ENCODE data around the gene FRMD6.

Gene FRMD6

DNA sequence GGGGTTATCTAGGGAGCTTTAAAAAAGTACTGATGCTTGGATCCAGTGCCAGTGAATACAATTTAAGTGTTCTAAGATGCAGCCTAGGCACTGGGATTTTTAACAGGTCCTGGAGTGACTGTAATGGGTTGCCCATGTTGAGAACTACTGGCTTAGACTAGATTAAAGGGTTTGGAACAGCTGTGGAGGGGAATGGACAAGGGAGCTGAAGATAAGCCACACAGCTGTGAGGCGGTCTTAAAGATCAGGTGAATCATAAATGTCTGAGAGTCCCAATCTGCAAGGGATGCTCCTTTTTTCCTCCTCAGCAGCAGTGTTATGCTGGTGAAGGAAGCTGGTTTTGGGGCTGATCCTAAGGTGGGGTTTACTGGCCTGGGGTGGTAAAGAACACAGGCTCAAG lies 35.5 kb upstream of the FRMD6 start:
- H3K9ac ChIP-seq (ENCODE audit: low read length) = no peak overlapping the region
- H3K27me3 ChIP-seq (ENCODE audit: control insufficient read depth in 1 of 2, insufficient read depth in 2 of 2, low read length in 2 of 2) = no peaks in the 10 kb centered on the region
- no peak overlapping the region for H3K27ac ChIP-seq (ENCODE audit: low read depth, low read length)
- peaks cover 8% of the 10 kb centered on the region for H3K4me1 ChIP-seq (ENCODE audit: insufficient read depth, low read length)
- H3K4me3 ChIP-seq (ENCODE audit: low read depth in 1 of 2, low read length in 2 of 2) = no peak overlapping the region
- H3K9me3 ChIP-seq (ENCODE audit: low read length) = no peaks in the 10 kb centered on the region
- no peaks in the 10 kb centered on the region for H3K36me3 ChIP-seq (ENCODE audit: insufficient read depth, low read length)

DNA sequence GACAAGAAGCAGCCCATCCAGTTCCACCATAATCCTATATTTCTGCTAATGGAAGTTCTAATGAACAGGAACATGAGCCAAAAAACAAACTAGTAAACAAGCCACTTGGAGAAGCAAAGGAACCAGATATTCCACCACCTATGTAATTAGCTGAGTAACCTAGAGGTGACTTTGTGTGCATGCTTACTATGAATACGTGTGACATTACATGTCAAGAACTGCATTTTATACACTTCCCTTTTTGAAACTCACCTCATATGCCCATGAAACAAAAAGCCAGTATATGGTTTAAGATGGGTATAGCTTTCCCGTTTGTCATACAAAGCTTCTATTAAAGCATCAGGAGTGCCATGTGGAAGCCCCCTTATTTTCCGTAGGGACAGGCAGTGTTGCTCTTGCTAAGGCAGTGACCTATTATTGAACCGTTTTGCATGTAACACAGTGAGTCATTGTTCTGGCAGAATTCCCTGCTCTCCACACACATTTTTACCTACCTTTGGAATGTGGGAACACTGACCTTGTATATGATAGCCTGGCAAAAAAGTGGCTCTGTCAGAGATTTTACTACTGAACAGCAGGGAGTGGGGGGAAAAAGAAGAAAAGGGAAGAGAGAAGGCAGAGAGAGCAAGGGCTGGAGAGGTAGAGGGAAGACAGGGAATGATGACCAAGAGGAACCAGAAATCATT lies 34.8 kb upstream of the FRMD6 start:
- Histone ChIP-seq H3K36me3 (ENCODE audit: insufficient read depth, low read length) (no peaks in the 10 kb centered on the region), H3K9me3 (ENCODE audit: low read length) (no peaks in the 10 kb centered on the region), H3K9ac (ENCODE audit: low read length) (no peak overlapping the region), H3K4me1 (ENCODE audit: insufficient read depth, low read length) (peaks cover 8% of the 10 kb centered on the region), H3K27me3 (ENCODE audit: control insufficient read depth in 1 of 2, insufficient read depth in 2 of 2, low read length in 2 of 2) (no peaks in the 10 kb centered on the region), H3K27ac (ENCODE audit: low read depth, low read length) (no peak overlapping the region), H3K4me3 (ENCODE audit: low read depth in 1 of 2, low read length in 2 of 2) (no peak overlapping the region)

GRCh38 chr14:51619561-51619960 lies 32.1 kb upstream of the FRMD6 start:
- H3K9me3 ChIP-seq (ENCODE audit: low read length) = no peaks in the 10 kb centered on the region
- no peaks in the 10 kb centered on the region for H3K36me3 ChIP-seq (ENCODE audit: insufficient read depth, low read length)
- no peak overlapping the region for H3K4me3 ChIP-seq (ENCODE audit: low read depth in 1 of 2, low read length in 2 of 2)
- H3K27ac ChIP-seq (ENCODE audit: low read depth, low read length) = no peak overlapping the region
- H3K9ac ChIP-seq (ENCODE audit: low read length) = no peak overlapping the region
- H3K27me3 ChIP-seq (ENCODE audit: control insufficient read depth in 1 of 2, insufficient read depth in 2 of 2, low read length in 2 of 2) = no peaks in the 10 kb centered on the region
- peaks cover 8% of the 10 kb centered on the region for H3K4me1 ChIP-seq (ENCODE audit: insufficient read depth, low read length)

DNA sequence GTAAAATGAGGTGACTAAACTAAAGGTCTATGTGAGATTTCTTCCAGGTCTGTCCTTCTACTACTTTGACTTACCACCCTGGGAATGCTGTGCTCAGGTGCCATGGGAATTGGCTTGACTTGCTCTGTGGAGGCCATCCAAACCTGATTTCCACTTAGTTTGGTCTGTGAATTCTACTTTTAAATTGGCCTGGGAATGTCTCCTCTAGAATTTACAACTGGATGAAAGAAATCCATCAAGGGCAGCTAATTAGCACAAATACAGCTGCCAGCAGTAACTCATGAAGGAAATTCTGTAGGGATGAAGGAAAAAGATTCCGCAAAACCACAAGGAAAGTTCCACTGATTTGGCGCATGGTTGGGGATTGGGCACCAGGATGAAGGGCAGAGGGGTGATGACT lies 31.7 kb upstream of the FRMD6 start:
- Histone ChIP-seq H3K9ac (ENCODE audit: low read length) (no peak overlapping the region), H3K27me3 (ENCODE audit: control insufficient read depth in 1 of 2, insufficient read depth in 2 of 2, low read length in 2 of 2) (no peaks in the 10 kb centered on the region), H3K4me3 (ENCODE audit: low read depth in 1 of 2, low read length in 2 of 2) (no peak overlapping the region), H3K27ac (ENCODE audit: low read depth, low read length) (no peak overlapping the region), H3K4me1 (ENCODE audit: insufficient read depth, low read length) (peaks cover 8% of the 10 kb centered on the region), H3K9me3 (ENCODE audit: low read length) (no peaks in the 10 kb centered on the region), H3K36me3 (ENCODE audit: insufficient read depth, low read length) (no peaks in the 10 kb centered on the region)

DNA sequence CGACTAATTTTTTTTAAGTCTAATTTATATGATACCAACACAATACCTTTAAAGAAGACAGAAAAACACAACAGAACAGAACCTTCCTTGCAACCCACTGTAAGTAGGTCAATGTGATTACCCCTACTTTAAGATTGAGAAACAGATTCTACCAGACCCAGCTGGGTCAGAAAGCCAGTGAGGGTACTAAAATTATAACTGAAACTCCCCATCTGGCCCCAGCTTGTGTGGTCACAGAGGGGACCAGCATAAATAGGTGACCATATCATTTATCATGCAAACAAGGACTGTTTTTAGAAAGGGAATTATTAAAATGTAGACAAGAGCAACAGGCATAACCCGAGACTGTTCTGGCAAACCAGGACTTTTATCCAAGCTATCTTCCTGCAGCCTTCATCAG lies 30.1 kb upstream of the FRMD6 start:
- no peaks in the 10 kb centered on the region for H3K27me3 ChIP-seq (ENCODE audit: control insufficient read depth in 1 of 2, insufficient read depth in 2 of 2, low read length in 2 of 2)
- no peak overlapping the region for H3K27ac ChIP-seq (ENCODE audit: low read depth, low read length)
- H3K36me3 ChIP-seq (ENCODE audit: insufficient read depth, low read length) = no peaks in the 10 kb centered on the region
- H3K9ac ChIP-seq (ENCODE audit: low read length) = no peak overlapping the region
- H3K4me1 ChIP-seq (ENCODE audit: insufficient read depth, low read length) = peaks cover 8% of the 10 kb centered on the region
- H3K4me3 ChIP-seq (ENCODE audit: low read depth in 1 of 2, low read length in 2 of 2) = no peak overlapping the region
- H3K9me3 ChIP-seq (ENCODE audit: low read length) = no peaks in the 10 kb centered on the region

DNA sequence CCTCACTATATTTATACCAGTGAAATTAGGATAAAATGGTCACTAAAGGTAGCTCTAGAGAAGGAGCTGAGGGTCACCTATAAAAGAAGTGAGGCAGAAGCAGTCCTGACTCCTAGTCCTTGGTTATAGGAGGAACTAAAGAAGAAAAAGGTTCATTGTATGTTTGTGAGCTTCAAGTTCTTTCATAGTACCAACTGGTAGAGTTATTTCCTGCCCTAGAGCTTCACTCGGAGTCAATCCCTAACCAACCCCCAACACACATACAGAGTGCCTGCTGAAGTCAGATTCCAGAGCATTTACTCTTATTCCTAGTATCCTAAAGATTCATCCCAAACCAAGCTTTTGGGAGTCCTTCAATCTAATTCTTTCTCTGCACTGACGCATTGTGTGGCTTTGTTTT lies 29.3 kb upstream of the FRMD6 start:
- Histone ChIP-seq H3K27ac (ENCODE audit: low read depth, low read length) (no peak overlapping the region), H3K9ac (ENCODE audit: low read length) (no peak overlapping the region), H3K27me3 (ENCODE audit: control insufficient read depth in 1 of 2, insufficient read depth in 2 of 2, low read length in 2 of 2) (no peaks in the 10 kb centered on the region), H3K4me3 (ENCODE audit: low read depth in 1 of 2, low read length in 2 of 2) (no peak overlapping the region), H3K36me3 (ENCODE audit: insufficient read depth, low read length) (no peaks in the 10 kb centered on the region), H3K9me3 (ENCODE audit: low read length) (no peaks in the 10 kb centered on the region), H3K4me1 (ENCODE audit: insufficient read depth, low read length) (peaks cover under 1% of the 10 kb centered on the region)

DNA sequence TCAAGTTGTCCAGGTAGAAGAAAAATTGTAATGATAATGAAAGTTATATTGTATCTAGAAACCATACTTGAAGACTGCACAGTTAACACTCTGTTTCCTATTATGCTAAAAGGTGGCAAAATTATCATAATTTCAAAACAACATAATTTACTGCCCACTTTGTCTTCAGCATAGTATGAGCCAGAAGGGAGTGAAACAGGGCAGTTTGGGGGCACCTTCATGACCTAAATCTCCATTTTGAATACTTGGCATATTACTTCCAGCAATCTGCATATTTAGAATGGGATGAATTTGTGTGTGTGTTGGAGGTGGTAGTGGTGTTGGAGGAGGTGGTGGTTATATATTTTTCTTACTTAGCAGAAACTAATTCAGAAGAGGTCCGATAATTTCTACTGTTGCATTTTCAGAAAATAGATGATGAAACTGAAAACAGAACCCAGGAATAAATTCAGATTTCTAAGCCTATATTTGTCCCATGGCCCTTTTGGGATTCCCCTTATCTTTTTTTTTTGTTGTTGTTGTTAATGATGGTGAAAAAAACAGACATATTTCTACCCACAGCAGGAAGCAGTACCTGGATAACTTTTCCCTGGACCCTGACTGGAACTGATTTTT lies 26.6 kb upstream of the FRMD6 start:
- H3K9me3 ChIP-seq (ENCODE audit: low read length) = no peaks in the 10 kb centered on the region
- no peak overlapping the region for H3K4me3 ChIP-seq (ENCODE audit: low read depth in 1 of 2, low read length in 2 of 2)
- no peaks in the 10 kb centered on the region for H3K4me1 ChIP-seq (ENCODE audit: insufficient read depth, low read length)
- no peak overlapping the region for H3K27ac ChIP-seq (ENCODE audit: low read depth, low read length)
- no peak overlapping the region for H3K9ac ChIP-seq (ENCODE audit: low read length)
- H3K36me3 ChIP-seq (ENCODE audit: insufficient read depth, low read length) = no peaks in the 10 kb centered on the region
- no peaks in the 10 kb centered on the region for H3K27me3 ChIP-seq (ENCODE audit: control insufficient read depth in 1 of 2, insufficient read depth in 2 of 2, low read length in 2 of 2)

DNA sequence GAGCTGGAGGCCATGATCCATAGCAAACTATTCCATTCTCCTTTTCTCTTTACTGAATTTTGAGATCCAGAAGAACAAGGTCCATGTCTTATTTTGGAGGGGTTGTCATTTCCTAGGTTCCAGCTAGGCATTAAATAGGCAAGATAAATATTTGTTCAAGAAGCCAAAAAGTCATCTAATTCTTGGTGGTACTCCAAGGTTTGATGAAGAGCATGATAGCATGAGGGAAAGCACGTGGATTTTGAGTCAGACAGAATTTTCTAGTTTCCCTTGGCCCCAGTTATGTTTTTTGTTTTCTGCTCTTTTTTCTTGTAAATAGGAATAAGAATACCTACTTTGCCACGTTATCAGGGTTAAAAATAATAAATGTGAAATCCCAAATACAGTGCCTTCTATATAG lies 25.5 kb upstream of the FRMD6 start:
- Histone ChIP-seq H3K27me3 (ENCODE audit: control insufficient read depth in 1 of 2, insufficient read depth in 2 of 2, low read length in 2 of 2) (no peaks in the 10 kb centered on the region), H3K4me1 (ENCODE audit: insufficient read depth, low read length) (no peaks in the 10 kb centered on the region), H3K4me3 (ENCODE audit: low read depth in 1 of 2, low read length in 2 of 2) (no peak overlapping the region), H3K9ac (ENCODE audit: low read length) (no peak overlapping the region), H3K27ac (ENCODE audit: low read depth, low read length) (no peak overlapping the region), H3K9me3 (ENCODE audit: low read length) (no peaks in the 10 kb centered on the region), H3K36me3 (ENCODE audit: insufficient read depth, low read length) (no peaks in the 10 kb centered on the region)

- no peaks in the 10 kb centered on the region for H3K36me3 ChIP-seq (ENCODE audit: insufficient read depth, low read length)
- no peaks in the 10 kb centered on the region for H3K4me1 ChIP-seq (ENCODE audit: insufficient read depth, low read length)
- no peak overlapping the region for H3K27ac ChIP-seq (ENCODE audit: low read depth, low read length)
- no peak overlapping the region for H3K9ac ChIP-seq (ENCODE audit: low read length)
- no peaks in the 10 kb centered on the region for H3K27me3 ChIP-seq (ENCODE audit: control insufficient read depth in 1 of 2, insufficient read depth in 2 of 2, low read length in 2 of 2)
- no peaks in the 10 kb centered on the region for H3K9me3 ChIP-seq (ENCODE audit: low read length)
- no peak overlapping the region for H3K4me3 ChIP-seq (ENCODE audit: low read depth in 1 of 2, low read length in 2 of 2)
These were observed 24.9 kb upstream of the FRMD6 start for GRCh38 chr14:51626788-51627187.

DNA sequence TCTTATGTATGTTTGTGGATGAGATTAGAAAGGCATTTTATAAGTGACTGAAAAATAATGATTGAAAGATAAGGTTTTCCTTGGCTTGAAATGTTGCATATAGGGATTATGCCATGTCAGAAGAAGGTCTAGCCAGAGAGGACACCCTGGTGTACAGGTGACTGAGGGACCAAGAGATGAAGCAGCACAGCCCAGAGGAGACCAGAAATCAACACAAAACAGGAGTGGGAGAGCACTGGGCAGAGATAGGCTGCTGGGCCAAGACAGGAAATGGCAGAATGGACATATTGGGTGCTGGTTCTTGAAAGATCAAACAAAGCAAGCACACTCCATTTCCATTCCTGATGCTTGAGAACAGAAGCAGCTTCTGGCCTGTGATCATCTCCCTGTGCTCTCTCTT lies 24.4 kb upstream of the FRMD6 start:
- H3K4me3 ChIP-seq (ENCODE audit: low read depth in 1 of 2, low read length in 2 of 2) = peak overlapping the region in 1 of 2 donors; percentile 25
- H3K9ac ChIP-seq (ENCODE audit: low read length) = no peak overlapping the region
- no peak overlapping the region for H3K27ac ChIP-seq (ENCODE audit: low read depth, low read length)
- H3K9me3 ChIP-seq (ENCODE audit: low read length) = no peaks in the 10 kb centered on the region
- no peaks in the 10 kb centered on the region for H3K4me1 ChIP-seq (ENCODE audit: insufficient read depth, low read length)
- H3K27me3 ChIP-seq (ENCODE audit: control insufficient read depth in 1 of 2, insufficient read depth in 2 of 2, low read length in 2 of 2) = no peaks in the 10 kb centered on the region
- no peaks in the 10 kb centered on the region for H3K36me3 ChIP-seq (ENCODE audit: insufficient read depth, low read length)

DNA sequence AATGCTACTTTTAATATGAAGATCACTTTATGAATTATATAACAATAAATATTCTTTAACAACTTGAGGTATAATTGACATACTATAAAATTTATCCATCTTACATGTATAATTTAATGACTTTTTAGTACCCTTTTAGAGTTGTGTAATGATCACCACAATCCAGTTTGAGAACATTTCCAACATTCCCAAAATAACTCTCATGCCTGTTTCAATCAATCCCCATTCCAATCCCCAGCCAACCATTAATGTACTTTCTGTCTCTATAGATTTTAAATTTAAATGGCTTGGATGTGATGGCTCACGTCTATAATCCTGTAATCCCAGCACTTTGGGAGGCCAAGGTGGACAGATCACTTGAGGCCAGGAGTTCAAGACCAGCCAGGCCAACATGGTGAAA lies 23.5 kb upstream of the FRMD6 start:
- H3K4me1 ChIP-seq (ENCODE audit: insufficient read depth, low read length) = no peaks in the 10 kb centered on the region

DNA sequence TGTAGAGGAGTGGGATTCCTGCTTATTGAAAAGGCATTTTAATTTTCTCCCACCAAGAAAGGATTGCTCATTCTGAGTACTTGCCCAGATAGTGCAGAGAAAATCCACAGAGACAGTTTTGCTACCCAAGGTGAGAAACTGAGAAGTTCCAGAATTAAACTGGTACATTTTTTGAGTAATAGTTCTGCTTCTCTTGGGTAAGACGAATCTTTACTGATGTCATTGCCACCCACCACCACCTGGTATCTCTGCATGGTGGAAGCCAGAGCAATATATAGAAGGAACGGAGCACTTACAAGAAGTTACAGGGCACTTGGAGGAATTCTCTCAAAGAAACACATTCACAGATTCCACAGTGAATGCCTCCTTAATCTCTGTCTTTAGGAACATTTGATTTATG lies 20.7 kb upstream of the FRMD6 start:
- H3K4me3 ChIP-seq (ENCODE audit: low read depth in 1 of 2, low read length in 2 of 2) = no peak overlapping the region
- no peaks in the 10 kb centered on the region for H3K27me3 ChIP-seq (ENCODE audit: control insufficient read depth in 1 of 2, insufficient read depth in 2 of 2, low read length in 2 of 2)
- H3K27ac ChIP-seq (ENCODE audit: low read depth, low read length) = no peak overlapping the region
- no peaks in the 10 kb centered on the region for H3K4me1 ChIP-seq (ENCODE audit: insufficient read depth, low read length)
- H3K9ac ChIP-seq (ENCODE audit: low read length) = no peak overlapping the region
- no peaks in the 10 kb centered on the region for H3K9me3 ChIP-seq (ENCODE audit: low read length)
- no peaks in the 10 kb centered on the region for H3K36me3 ChIP-seq (ENCODE audit: insufficient read depth, low read length)

More for the DNA sequence above, 23.5 kb upstream of the FRMD6 start:
- Histone ChIP-seq H3K27ac (ENCODE audit: low read depth, low read length) (no peak overlapping the region), H3K27me3 (ENCODE audit: control insufficient read depth in 1 of 2, insufficient read depth in 2 of 2, low read length in 2 of 2) (no peaks in the 10 kb centered on the region), H3K9me3 (ENCODE audit: low read length) (no peaks in the 10 kb centered on the region), H3K36me3 (ENCODE audit: insufficient read depth, low read length) (no peaks in the 10 kb centered on the region), H3K4me3 (ENCODE audit: low read depth in 1 of 2, low read length in 2 of 2) (no peak overlapping the region), H3K9ac (ENCODE audit: low read length) (no peak overlapping the region)

All from muscle layer of colon (tissue), 2 donors.